HG03045 (cell line): ENCODE results near the gene CHMP4B.
A peak's percentile ranks its signal among the peaks of the same experiment; 100 is the strongest.

Experiments
- ATAC-seq: cut with Tn5 transposase; IDR thresholded peaks from one replicate; pipeline ENCODE4 v1.9.1; 2021; ENCODE audit warnings: mild to moderate bottlenecking, moderate library complexity; ENCODE audit not compliant: unreplicated experiment

Gene CHMP4B

DNA sequence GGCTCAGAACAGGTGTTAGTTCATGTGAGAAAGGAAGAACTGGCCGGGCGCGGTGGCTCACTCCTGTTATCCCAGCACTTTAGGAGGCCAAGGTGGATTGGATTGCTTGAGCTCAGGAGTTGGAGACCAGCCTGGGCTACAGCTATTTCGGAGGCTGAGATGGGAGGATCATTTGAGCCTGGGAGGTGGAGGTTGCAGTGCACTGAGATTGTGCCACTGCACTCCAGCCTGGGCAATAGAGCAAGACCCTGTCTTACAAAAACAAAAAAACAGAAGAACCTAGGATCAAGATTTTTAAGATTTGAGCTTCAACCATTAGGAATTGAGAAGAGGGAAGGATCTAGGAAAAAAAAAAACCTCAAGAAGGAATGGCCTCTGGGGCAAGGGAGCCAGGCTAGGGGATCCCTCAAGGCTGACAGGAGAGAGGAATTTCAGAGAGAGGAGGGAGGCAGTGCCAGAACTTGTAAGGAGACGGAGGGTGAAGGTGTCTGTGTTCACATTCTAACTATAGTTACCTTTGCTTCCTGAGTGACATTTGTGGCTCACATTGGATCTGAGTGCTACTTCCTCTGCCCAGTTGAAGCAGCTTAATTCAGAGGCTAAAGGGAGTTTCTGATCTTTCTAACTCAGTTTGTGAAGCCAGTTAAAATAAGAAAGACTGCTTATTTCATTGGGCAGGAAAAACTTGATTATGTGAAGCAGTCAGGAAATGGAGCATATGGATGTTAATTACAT is 26.1 kb downstream of the CHMP4B start:
- ATAC-seq = no peak

DNA sequence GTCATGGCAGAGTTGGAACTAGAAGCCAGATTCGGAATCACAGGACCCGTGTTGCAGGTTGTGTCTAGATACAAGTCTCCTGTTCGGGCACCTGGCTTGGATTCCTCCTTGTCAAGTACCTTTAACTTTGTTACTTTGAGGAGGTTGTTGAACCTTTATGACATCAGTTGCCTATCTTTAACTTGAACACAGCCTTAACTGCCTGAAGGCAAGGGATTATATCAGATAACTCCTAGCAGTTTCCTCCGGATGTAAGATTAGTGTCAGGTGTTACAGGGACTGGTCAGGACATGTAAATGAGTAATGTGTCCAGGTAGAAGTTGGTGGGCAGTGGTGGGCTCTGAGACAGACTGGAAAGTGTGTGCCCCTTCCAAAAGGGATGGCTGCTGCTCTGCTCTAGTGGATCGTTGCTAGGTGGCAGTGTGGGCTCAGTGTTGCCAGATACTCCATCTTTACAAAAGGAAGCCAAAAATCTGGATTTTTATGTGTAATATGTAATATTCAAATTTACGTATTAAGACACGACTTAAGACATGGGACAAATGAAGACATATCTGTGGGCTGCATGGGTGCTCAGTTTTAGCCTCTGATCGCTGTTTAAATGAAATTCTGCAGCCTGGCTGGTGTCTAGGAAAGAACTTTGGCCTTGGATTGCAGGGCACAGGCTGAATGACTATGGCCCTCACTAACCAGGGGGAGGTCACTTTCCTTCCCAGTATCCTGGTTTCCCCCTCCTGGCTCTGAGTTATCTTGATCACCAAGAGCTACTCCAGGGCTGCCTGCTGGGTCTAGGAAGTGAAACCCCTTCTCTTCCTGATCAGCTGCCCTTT is 27.1 kb downstream of the CHMP4B start:
- no peak for ATAC-seq

DNA sequence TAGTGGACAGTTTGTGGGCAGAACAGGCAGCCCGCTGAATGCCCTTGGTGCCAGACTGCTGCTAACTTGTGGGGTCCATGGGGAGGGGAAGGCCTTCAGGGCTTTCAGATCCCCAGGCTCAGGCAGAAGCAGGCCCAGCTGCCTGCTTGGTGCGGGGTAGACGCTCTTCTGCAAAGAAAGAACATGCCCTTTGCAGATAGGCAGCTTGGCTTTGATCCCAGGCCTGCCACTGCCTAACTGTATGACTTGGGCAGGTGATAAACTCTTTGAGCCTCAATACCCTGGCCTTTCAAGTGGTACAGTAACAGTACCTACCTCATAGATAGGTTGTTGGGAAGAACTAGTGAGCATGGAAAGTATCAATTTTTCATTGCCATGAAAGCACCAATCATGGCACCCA is 28.4 kb downstream of the CHMP4B start:
- no peak for ATAC-seq

DNA sequence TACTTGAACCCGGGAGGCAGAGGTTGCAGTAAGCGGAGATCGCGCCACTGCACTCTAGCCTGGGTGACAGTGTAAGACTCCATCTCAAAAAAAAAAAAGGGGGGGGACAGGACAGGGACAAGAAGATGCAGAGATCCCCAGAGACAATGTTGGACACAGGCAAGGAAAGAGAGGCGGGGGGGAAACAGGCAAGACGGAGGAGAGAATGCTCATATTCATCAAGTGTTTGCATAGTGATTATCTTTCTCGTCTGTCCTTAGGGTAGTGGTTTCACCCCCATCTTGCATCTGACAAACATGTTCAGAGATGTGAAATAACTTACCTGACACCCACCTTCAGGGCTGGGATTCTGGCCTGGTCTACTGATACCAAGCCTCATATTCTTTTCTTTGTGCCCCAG is 29.0 kb downstream of the CHMP4B start:
- no peak for ATAC-seq

DNA sequence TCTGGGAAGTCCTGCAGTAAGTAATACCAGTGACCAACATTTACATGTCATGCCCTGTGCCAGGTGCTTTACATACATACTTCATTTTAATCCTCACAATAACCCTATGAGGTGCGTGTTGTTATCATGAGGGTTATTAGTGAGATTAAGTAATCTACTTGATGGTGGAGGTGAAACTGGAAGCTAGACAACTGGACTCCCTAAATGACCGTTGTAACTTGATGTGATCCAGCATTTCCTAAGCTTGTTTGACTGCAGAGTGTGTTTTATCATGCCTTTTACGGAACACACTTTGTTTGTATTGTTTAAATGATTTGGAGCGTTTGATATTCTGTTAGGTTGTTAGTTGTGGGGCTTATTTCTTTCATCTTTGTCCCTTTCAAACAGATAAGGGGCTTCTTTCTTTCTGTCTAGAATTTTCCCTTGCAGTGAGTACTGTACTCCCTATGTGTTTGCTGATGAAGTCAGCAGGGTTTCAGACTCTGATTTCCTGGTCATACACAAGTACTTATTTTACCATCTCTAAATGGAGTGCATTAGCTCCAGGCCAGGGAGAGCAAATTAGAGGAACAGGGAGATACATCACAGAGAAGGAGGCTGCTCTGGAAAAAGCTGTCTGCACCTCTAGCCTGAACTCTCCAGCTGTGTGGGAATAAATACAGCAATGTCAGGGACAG is 29.7 kb downstream of the CHMP4B start:
- ATAC-seq = no peak

DNA sequence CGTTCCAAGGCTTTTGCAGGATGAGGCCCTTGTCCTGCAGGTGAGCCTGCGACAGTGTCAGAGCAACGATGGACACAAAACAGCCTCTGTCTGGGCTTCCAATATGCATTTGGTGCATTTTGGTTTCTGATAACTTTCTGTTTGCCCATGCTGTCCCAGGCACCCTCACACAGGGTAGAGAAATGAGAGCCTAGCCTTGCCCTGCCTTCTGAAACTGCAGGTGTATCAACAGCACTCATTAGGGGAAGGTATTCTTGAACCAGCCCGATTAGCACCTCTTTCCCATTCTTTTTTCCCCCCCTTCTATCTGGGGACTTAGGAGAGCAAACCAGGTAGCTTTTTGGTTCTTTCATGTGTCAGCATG is 30.3 kb downstream of the CHMP4B start:
- no peak for ATAC-seq

DNA sequence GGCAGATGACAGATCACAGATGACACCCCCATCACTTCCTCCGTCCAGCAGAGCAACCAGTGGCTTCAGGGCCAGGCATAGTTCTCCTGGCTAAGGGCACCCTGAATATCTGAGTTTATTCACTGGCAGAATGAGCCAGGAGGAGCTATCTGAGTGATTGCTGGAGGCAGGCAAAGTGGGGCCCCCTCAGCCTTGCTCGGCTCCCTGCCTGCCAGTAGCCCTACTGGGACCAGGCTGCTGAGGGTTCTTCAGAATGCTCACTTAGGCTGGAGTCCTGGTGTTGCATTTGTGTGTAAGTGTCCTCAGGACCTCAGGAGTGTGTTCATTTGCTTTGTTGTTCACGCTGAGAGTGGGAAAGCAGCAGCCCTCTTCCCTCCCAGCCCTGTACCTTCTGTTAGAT is 31.2 kb downstream of the CHMP4B start:
- no peak for ATAC-seq

DNA sequence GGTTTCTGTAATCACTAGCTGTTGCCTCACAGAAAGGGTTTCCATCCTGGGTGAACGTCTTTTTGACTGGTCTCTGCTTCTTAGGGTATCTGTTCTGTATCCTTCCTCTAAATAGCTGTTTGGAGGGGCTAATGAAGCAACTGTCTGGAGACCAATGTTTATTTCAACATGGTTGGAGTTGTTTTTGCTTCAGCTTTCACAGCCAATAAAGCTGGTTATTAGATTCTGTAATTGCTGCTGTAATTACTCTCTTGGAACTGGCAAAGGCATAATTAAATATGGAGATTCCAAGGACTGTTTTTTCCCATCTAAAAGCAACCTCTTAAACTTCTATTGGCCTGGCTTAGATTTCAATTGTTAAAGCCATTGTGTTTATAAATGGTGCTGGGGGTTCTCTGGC is 31.9 kb downstream of the CHMP4B start:
- no peak for ATAC-seq

DNA sequence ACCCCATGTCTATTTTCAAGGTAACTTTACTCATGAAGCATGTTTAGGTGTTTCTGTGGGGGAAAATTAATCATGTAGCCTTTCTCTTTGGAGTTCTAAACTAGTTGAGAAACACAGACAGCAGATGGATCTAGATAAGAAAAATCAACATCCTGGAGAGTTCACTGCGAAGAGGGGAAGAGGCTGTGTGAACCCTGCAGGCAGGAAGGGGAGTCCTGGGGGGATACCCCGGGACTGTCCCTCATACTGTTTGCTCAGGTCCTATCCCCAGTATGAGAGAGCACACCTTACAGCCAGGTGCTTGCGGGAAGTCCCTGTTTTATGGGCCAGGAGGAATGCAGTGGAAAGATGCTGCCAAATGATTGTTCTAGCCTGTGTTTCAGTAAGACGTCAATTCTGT is 32.7 kb downstream of the CHMP4B start:
- ATAC-seq = peak; percentile 52

DNA sequence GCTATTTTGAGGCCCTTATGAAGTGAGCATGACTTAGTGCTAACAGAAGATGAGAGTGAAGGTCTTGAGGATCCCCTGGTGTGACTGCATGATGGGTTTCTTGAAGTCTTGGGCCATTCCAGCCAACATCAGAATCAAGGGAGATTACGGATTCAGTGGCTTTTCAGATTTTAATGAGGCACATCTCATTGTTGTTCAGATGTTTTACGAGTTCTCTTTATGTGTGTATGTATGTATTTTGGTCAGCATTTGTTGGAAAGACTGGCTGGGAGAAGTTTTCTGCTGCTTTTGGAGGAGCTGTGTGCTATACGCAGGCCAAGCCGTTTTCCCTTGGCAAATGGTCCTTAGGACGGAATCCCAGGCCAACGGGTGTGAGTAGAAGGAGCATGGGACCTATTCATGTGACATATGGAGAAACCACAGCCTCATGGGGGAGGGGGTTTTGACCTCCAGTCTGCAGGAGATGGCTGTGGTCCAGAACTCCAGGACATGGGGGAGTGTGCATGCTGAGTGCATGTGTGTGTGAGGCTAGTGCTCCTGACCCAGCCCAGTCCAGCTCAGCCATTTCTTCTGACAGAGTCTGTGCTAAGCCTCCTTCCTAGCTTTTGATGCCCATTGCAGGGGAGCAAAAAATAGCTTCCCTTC is 35.3 kb downstream of the CHMP4B start:
- no peak for ATAC-seq

DNA sequence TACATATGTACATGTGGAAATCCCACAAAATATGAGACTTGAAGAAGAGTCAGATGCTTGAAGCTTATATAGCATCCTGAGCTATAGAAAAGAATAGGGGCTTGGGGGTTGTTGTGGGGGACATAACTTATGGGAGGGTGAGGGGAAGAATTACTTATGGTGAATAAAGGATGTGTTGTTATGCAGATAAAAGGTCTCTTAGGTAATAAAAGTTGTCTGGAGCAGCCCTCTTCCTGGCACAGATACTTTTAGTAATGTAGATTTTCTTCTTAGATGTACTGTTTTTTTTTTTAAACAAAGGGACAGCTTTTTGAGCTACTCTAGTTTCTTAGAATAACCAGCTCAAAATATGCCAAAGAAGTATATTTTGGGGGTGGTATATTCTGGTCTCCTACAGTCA is 35.9 kb downstream of the CHMP4B start:
- ATAC-seq = no peak

DNA sequence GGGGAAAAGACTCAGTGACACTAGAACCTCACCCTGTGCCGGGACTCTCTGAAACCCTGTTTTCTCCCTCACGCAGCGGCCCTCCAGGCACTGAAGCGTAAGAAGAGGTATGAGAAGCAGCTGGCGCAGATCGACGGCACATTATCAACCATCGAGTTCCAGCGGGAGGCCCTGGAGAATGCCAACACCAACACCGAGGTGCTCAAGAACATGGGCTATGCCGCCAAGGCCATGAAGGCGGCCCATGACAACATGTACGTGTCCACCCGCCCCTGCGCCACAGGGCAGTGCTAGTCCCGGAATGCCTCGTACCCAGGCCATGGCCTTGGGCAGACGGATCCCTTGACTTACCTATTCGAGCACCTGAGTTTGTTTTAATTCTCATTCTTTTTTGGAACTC is 37.2 kb downstream of the CHMP4B start:
- no peak for ATAC-seq

DNA sequence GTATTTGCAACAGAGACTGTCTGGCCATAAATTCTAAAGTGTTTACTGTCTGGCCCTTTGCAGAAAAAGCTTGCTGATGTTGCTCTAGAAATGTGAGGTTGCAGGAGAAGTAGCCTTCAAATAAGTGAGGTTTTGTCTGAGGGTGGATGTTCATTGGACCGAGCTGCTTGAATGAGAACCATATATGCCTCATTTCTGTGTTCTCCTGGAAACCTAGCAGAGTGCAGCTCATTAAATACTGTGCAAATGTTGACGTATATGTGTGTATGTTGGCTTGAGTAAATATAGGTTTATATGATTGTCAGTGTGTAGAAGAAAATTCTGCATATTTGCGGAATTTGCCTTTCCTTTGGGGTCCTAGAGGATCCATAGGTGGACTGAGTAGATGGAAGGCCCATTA is 39.0 kb downstream of the CHMP4B start:
- ATAC-seq = no peak

DNA sequence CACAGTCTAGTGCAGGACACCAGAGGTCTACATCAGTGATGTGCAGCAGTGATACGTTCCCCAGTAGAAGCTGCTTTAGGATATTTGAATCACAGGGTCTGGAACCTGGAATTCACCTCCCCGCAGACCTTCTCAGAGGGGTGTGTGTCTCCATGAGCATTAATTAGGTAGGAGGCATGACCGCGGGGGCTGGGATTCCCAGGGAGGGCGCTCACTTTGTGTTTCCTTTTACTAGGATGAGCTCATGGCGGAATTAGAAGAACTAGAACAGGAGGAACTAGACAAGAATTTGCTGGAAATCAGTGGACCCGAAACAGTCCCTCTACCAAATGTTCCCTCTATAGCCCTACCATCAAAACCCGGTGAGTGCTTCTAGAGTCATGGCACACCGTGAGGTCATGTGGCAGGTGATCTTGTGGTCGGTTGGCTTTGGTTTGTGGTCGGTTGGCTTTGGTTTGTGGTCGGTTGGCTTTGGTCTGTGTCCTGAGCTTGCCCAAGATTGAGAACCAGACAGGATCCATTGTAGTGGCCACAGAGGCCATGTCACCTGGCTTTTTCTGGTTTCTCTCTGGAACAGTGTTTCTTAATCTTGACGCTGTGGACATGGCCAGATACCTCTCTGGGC is 40.8 kb downstream of the CHMP4B start:
- no peak for ATAC-seq

DNA sequence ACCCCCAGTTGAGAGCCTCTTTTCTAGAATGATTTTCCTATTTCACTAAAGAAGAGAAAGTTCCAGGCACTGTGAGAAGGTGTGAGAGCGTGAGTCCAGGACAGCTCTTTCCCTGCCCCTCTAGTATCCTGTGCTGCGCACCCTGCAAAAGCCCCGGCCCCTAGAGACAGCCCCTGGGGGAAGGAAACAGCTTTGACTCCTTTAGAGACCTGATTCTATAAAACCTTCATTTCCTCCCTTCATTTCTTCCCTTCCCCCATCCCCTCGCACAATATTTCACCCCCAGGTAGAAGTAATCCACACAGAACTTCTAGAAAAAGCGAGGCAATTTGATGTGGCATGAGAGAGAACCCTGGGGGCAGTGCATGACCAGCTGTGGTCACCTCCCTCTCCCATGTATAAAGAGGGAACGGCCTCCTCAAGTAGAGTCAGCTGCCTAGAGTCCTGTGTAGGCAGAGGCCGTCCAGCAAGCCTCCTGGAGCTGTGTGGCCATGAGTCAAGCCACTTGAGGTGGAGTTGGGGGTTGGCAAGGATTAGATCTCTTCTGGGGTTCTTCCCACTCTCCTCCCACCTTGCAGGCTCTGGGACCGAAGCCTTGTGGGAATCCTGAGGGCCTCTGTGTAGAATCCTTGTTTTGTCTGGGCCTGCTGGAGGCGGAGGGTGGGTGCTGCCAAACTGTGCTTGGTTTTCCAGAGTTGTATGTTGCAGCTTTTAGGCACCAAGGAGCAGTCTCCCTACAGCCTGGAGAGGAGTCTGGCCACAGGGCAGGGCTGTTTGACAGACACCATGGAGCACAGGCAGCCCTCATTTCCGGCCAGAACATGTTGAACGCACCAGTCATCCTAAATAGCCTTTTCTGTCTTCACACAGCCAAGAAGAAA is 41.7 kb downstream of the CHMP4B start:
- no peak for ATAC-seq

DNA sequence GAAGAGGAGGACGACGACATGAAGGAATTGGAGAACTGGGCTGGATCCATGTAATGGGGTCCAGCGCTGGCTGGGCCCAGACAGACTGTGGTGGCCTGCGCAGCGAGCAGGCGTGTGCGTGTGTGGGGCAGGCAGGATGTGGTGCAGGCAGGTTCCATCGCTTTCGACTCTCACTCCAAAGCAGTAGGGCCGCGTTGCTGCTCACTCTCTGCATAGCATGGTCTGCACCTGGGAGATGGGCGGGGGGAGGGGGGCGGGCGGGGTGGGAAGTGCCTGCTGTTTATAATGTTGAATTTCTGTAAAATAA is 42.3 kb downstream of the CHMP4B start:
- no peak for ATAC-seq

DNA sequence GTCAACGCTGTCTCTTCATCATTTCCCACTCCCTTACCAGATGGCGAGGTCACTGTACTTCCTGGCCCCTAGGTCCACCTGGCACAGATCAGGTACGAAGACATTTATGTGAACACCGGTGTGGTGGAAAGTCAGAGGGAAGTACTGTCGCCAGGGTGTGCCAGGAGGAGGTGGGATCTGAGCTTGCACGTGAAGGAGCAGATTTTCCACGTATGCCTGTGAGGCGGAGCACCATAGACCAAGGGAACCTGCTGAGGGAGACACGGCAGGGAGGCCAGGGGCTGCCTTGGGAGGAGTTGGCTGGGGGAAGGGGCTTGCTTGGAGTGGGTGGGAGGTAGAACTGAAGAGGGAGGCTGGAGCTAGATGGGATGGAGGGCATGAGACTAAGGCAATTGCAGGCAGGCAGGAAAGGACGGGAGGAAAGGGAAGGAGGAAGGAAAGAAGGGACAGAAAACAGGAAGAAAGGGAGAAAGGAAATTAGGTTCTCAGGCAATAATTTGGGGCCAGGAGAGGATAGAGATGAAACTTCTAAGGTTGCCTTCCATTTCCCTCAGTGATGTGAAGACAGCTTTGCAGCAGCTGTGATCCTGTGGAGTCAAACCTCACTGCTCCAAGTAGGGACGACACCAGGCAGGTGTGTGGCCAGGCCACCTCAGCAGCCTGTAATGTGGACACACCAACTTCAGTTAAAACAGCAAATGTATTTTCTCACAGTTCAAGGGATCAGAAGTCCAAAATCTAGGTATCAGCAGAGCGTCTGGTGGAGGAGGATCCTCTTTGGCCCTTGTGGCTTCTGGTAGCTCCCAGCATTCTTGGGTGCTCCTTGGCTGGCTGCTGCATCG is 46.8 kb downstream of the CHMP4B start:
- ATAC-seq = no peak

DNA sequence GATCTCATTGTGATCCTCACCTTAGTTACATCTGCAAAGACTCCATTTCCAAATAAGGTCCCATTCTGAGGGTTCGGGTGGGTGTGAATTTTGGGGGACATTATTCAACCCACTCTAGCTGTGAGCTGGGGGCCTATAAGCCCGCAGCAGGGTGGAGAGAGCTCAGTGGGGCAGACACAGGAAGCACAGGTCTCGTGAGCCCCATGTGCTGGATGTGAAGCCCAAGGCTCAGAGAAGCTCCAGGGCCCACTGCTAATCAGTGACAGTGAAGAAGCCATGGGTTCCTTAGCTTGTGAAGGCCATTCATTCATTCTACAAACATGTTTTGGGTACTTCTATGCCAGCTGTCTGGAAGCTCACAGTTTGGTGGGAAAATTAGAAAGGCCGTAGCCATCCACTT is 47.5 kb downstream of the CHMP4B start:
- no peak for ATAC-seq

DNA sequence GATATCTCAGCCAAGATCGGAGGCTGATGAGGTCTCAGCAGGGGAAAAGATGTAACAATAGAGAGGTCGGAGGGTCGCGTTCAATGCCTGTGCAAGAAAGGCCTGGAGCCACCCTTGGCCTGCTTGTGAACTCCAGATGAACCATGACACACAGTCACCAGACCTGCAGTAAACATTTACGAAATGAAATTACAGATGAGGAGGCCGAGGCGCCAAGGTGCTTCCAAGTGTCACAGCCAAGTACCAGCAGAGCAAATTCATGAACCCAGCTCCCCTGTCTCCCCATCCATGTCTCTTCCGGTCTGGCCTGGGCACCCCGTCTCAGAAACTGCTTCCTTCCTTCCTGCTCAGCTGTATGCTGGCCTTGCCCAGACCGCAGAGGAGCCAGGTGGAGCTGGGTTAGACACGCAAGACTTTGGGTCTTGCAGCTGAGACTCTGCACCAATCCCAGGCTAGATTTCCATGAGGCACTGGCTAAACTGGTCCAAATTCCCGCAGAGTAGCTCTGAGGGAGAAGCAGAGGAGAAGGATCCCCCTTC is 48.1 kb downstream of the CHMP4B start:
- no peak for ATAC-seq
